HG03575 (cell line): ENCODE results near the gene MAP2K5.

Experiments
- ATAC-seq: cut with Tn5 transposase; IDR thresholded peaks from one replicate; pipeline ENCODE4 v1.9.1; 2021; ENCODE audit not compliant: unreplicated experiment, insufficient number of reproducible peaks, low FRiP score; ENCODE audit errors: extremely low read depth

The MAP2K5 gene

DNA sequence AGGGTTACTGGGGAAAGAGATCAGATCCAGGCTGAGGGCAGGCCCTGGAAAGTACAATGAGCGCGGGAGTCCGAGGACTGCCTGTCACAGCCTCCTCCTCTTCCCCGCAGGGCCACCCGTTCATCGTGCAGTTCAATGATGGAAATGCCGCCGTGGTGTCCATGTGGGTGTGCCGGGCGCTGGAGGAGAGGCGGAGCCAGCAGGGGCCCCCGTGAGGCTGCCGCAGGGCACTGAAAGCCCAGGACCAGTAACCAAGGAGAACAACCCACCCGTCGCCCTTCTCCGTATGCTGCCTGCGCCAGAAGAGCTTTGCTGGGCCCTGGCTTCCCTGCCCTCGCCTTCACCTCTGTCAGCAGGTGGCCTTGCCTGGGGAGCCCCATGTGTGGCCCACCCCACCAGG, 264.0 kb downstream of the MAP2K5 start:
- ATAC-seq = no peak

- ATAC-seq = no peak
Measured at GRCh38 chr15:67807141-67807540, 264.6 kb downstream of the MAP2K5 start.

DNA sequence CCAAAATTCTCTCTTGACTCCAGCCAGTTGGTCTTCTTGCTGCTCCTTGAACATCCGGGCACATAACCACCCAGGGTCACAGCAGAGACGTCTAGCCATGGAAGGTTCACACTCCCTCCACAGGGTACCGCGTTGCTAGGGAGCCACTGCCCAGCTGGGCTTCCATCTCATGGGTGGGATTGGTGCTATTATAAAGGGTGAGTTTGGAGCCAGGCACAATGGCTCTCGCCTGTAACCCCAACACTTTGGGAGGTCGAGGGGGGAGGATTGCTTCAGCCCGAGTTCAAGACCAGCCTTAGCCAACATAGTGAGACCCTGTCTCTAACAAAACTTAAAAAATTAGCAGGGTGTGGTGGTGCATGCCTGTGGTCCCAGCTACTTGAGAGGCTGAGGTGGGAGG, 265.3 kb downstream of the MAP2K5 start:
- ATAC-seq = no peak

- no peak for ATAC-seq
Measured at GRCh38 chr15:67808821-67809220, 266.3 kb downstream of the MAP2K5 start.

- ATAC-seq = no peak
Measured at GRCh38 chr15:67809441-67809840, 266.9 kb downstream of the MAP2K5 start.

DNA sequence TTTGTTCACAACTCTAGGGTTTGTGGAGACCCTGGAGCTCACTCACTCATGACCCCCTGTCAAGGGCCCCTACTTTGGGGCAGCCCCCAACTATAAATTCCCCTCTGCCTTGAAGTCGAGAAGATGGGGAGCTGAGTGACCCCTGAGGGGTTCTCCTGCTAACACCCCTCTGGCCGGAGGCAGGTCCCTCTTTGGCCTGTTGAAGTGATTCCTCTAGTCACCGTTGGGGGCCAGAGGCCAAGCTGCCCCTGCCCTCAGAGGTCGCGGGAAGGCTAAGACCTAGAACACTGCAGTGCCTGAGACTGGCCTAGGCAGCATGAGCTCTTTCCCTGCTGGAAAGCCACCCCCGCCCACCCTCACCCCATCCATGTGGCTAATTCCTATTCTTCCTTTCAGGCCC, 267.4 kb downstream of the MAP2K5 start:
- no peak for ATAC-seq

DNA sequence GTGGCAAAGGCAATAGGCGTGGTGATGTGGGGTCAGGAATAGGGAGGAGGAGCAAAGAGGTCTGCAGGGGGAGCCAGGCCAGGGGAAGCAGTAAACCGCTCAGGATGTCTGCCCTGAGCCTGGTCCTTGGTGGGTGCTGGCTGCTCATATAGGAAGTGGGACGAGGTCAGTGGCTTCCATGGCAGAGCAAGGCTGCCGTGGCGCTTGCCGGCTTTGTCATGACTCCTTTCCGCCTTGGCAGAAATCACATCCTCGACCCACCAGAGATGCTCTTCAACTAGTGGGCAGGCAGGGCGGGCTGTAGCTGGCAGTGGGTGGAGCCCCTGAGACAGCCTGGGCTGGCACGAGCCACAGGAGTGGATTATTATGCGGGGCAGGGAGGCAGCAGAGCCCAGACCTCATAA, 269.7 kb downstream of the MAP2K5 start:
- ATAC-seq = no peak

DNA sequence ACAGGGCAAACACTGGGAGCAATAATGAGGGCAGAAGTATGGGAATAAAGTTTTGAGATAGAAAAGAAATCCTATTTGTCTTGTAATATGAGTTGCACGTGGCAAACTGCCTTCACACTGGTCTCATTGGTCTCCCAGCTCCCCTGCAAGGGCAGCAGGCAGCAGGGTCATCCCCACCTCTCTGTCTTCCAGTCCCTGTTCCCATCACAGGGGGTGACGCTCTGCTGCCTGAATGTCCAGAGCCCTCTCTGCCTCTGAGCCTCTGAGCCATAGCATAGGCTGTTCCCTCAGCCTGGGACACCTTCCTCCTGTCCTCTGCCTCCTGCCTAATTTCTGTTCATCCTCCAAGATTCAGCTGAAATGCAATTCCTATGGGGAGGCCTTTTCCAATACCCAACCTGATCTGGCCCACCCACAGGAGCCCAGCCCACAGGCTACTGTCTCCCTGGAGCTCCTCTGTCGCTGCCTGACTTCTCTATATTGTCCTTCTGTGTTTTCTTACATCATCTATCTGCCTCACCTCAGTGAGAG, 270.7 kb downstream of the MAP2K5 start:
- no peak for ATAC-seq

GRCh38 chr15:67815036-67815592, 272.6 kb downstream of the MAP2K5 start:
- ATAC-seq = no peak

DNA sequence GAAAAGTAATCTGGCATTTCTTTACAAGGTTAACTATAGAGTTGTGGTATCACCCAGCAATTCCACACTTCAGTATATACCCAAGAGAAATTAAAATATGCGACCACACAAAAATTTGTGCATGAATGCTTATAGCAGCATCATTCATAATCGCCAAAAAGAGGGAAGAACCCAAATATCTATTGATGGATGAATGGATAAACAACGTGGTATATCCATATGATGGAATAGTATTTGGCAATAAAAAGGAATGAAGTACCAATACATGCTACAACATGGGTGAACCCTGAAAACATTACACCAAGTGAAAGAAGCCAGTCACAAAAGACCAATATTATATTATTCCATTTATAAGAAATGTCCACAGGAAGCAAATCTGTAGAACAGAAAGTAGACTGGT, 274.2 kb downstream of the MAP2K5 start:
- no peak for ATAC-seq

DNA sequence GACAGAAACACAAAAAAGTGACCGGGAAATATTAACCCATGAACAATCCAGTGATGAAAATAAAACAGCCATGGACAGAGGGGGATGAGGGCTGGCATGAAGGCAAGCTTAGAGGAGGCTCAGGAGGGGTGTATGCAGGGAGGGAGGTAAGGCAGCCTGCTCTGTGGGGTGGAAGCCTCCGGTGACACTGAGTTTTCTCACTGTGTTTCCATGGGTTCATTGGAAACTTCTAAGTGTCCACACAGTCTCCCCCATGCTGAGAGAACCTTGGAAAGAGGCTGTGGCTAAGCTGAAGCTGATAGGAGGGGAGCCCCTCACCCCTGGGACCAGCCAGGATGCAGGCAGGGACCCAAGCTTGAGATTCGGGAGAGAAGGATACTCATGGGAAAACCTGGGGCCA, 276.0 kb downstream of the MAP2K5 start:
- no peak for ATAC-seq

DNA sequence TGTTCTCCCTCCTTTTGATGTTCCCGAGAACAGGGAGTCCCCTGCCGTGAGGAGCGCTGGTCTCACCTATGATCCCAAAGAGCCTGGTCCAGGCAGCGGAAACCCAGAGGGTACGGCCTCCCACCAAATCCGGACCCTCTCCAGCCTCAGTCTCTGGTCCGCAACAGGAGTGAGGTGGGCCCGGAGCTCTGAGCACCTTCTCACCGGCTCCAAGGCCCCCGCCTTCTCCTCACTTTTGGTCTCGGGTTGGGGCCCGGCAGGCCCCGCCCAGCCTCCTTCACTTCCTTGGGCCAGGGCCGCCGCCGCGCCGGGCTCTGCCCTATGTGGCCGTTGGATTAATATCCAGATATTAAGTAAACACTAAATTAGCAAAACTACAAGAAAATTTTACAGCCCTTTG, 277.1 kb downstream of the MAP2K5 start:
- ATAC-seq = no peak

- ATAC-seq = no peak
Measured at GRCh38 chr15:67820122-67820991, 277.9 kb downstream of the MAP2K5 start.

DNA sequence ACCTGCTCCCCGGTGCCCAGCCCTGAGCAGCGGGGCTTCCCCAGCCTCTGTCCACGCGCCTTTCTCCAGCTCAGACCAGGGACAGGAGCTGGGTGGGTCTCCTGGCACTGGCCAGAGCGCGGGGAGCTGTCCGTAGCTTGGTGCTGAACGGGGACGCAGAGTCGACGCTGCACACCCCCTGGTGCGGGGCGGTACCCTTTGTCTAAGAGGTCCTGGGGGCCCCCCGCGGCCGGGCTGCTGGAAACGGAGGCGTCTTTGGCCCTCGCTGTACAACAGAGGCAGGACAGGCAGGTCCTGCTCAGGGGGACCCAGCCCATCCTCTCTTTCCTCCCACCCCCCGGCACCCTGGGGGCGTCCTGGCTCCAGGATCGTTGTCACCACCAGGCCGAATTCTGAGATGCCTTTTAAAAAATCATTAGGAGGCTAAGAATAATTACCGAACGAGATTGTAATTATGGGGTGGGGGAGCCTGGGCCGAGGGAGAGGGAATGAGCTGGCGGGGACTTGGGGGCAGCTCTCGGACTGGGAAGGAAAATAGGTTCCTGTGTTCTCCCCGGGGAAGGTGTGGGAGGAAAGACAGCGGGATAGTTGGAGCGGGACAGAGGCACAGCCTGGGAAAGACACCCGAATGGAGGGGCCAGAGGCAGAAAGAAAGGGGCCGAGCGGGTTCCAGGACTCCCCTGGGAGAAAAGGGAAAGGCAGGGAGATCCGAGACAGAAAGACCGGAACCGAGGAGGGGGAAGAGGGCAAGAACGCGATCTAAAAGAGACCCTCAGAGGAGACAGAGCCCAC, 278.7 kb downstream of the MAP2K5 start:
- no peak for ATAC-seq

- ATAC-seq = no peak
Measured at GRCh38 chr15:67821784-67822440, 279.4 kb downstream of the MAP2K5 start.

- ATAC-seq = no peak
Measured at GRCh38 chr15:67822537-67823313, 280.2 kb downstream of the MAP2K5 start.

GRCh38 chr15:67823314-67824196, 281.1 kb downstream of the MAP2K5 start:
- no peak for ATAC-seq
